Right atrium auricular region (tissue), 2 donors: ENCODE measurements around the gene SUN1. TPM values are rescaled to one million over a fixed set of nuclear protein-coding genes. Genes with fewer than 3 reads are reported as not detected.
"Not testable (repeated sequence)": the region's sequence is repeated elsewhere in the genome, so short reads cannot be mapped to it uniquely, and the experiment has no call there.

Experiments
- DNase-seq: peaks from one replicate; pipeline ENCODE4 v3.0.0-alpha.2; 2019; ENCODE audit warnings: low spot score
- H3K27ac ChIP-seq, 2 donors: fragments of 200-600 bp; sonication (generic); 1 replicate in 1 of 2; 2 replicates in 1 of 2; pipeline ENCODE4 v1.5.1; 2016 to 2019
- H3K27me3 ChIP-seq, 2 donors: fragments of 200-600 bp; sonication (generic); one replicate each; pipeline versions ENCODE4 v1.5.1 to v1.6.0; 2017 to 2019
- H3K36me3 ChIP-seq: fragments of 200-600 bp; sonication (generic); one replicate; pipeline ENCODE4 v1.5.1; 2016
- H3K4me1 ChIP-seq, 2 donors: fragments of 200-600 bp; sonication (generic); one replicate each; pipeline versions ENCODE4 v1.5.1 to v1.6.0; 2017 to 2019
- H3K4me3 ChIP-seq, 2 donors: fragments of 200-600 bp; sonication (generic); 1 replicate in 1 of 2; 2 replicates in 1 of 2; pipeline ENCODE4 v1.5.1; 2017 to 2019; ENCODE audit warnings: mild to moderate bottlenecking in 1 of 2, moderate library complexity in 1 of 2
- H3K9me3 ChIP-seq, 2 donors: fragments of 200-600 bp; sonication (generic); one replicate each; pipeline ENCODE4 v1.5.1; 2019
- CTCF ChIP-seq, 2 donors: fragments of 200-600 bp; sonication (generic); IDR thresholded peaks; one replicate each; pipeline ENCODE4 v1.5.1; 2019; ENCODE audit warnings: antibody characterized with exemption in 2 of 2
- total RNA-seq, 2 donors: library from RNA; depleted of rRNA; stranded (reverse); fragments of >200 nt; gene quantifications; one replicate each; pipeline ENCODE4 v1.1.0, GENCODE V29; 2016

Gene SUN1
- total RNA-seq, 2 donors from 2014 or later: 84.4 to 97.5 TPM

- DNase-seq: no peak
- H3K27me3 ChIP-seq: no peaks in the 10 kb centered on the region
- H3K4me3 ChIP-seq: no peak overlapping the region
- H3K9me3 ChIP-seq: no peaks in the 10 kb centered on the region
- TF ChIP-seq CTCF (IDR thresholded peaks at IDR 0.05): no peak
- peak overlapping the region; percentile 57 to 71 for H3K27ac ChIP-seq
- H3K4me1 ChIP-seq: peaks cover 0 to 53% of the 10 kb centered on the region in 2 donors
- peaks cover 41% of the 10 kb centered on the region for H3K36me3 ChIP-seq
These were observed 39.7 kb downstream of the SUN1 start for GRCh38 chr7:871900-872537.

GRCh38 chr7:872685-873084 is 40.4 kb downstream of the SUN1 start:
- DNase-seq, H3K27me3 ChIP-seq, H3K4me3 ChIP-seq, H3K9me3 ChIP-seq: not testable (repeated sequence)
- H3K36me3 ChIP-seq: peaks cover 35% of the 10 kb centered on the region
- peak overlapping the region; percentile 57 to 71 for H3K27ac ChIP-seq
- H3K4me1 ChIP-seq: peaks cover 0 to 49% of the 10 kb centered on the region in 2 donors

- peak; percentile 90 for DNase-seq
- Histone ChIP-seq H3K4me1 (peaks cover 0 to 51% of the 10 kb centered on the region in 2 donors), H3K4me3 (no peak overlapping the region), H3K36me3 (peaks cover 28% of the 10 kb centered on the region), H3K27ac (peak overlapping the region; percentile 57 to 71), H3K27me3 (no peaks in the 10 kb centered on the region), H3K9me3 (no peaks in the 10 kb centered on the region)
- TF ChIP-seq CTCF (IDR thresholded peaks at IDR 0.05): peak; percentile 92 to 95
These were observed 41.2 kb downstream of the SUN1 start for GRCh38 chr7:873367-874002.

GRCh38 chr7:874031-874749 is 41.9 kb downstream of the SUN1 start:
- no peaks in the 10 kb centered on the region for H3K9me3 ChIP-seq
- TF ChIP-seq CTCF (IDR thresholded peaks at IDR 0.05): no peak
- peaks cover 0 to 58% of the 10 kb centered on the region in 2 donors for H3K4me1 ChIP-seq
- H3K4me3 ChIP-seq: no peak overlapping the region
- H3K27me3 ChIP-seq: no peaks in the 10 kb centered on the region
- H3K27ac ChIP-seq: peak overlapping the region; percentile 57 to 71
- no peak for DNase-seq
- peaks cover 28% of the 10 kb centered on the region for H3K36me3 ChIP-seq

GRCh38 chr7:875051-875450 is 42.8 kb downstream of the SUN1 start:
- no peak overlapping the region for H3K4me3 ChIP-seq
- H3K9me3 ChIP-seq: no peaks in the 10 kb centered on the region
- H3K27me3 ChIP-seq: no peaks in the 10 kb centered on the region
- no peak for TF ChIP-seq CTCF (IDR thresholded peaks at IDR 0.05)
- H3K36me3 ChIP-seq: peaks cover 20% of the 10 kb centered on the region
- peaks cover 0 to 64% of the 10 kb centered on the region in 2 donors for H3K4me1 ChIP-seq
- peak overlapping the region; percentile 85 to 86 for H3K27ac ChIP-seq
- DNase-seq: no peak

GRCh38 chr7:875476-876076 is 43.3 kb downstream of the SUN1 start:
- peak overlapping the region; percentile 85 to 86 for H3K27ac ChIP-seq
- TF ChIP-seq CTCF (IDR thresholded peaks at IDR 0.05): no peak
- H3K4me3 ChIP-seq: peak overlapping the region; percentile 13 to 45
- peaks cover 20% of the 10 kb centered on the region for H3K36me3 ChIP-seq
- H3K9me3 ChIP-seq: no peaks in the 10 kb centered on the region
- H3K4me1 ChIP-seq: peaks cover 0 to 69% of the 10 kb centered on the region in 2 donors
- DNase-seq: no peak
- no peaks in the 10 kb centered on the region for H3K27me3 ChIP-seq
